ENCODE data around the gene ARHGEF1.

The ARHGEF1 gene

GRCh38 chr19:41940731-41941409, 57.9 kb downstream of the ARHGEF1 start:
- in situ Hi-C loops (cut with MboI; ENCODE audit: low sequenced_read_pairs) = loop anchor here (10.0 kb wide), 1 partner anchor 56 kb away; the partner anchor contains the start of gene ARHGEF1

GRCh38 chr19:41941410-41942202, 58.6 kb downstream of the ARHGEF1 start:
- in situ Hi-C loops (cut with MboI; ENCODE audit: low sequenced_read_pairs) = loop anchor here (10.0 kb wide), 1 partner anchor 57 kb away; the partner anchor contains the start of gene ARHGEF1

- in situ Hi-C loops (cut with MboI; ENCODE audit: low sequenced_read_pairs) = loop anchor here (10.0 kb wide), 1 partner anchor 60 kb away; the partner anchor contains the start of gene ARHGEF1
Measured at GRCh38 chr19:41944336-41944735, 61.4 kb downstream of the ARHGEF1 start.

- in situ Hi-C loops (cut with MboI; ENCODE audit: low sequenced_read_pairs) = loop anchor here (10.0 kb wide), 1 partner anchor 60 kb away; the partner anchor contains the start of gene ARHGEF1
Measured at GRCh38 chr19:41945135-41945766, 62.3 kb downstream of the ARHGEF1 start.

- in situ Hi-C loops (cut with MboI; ENCODE audit: low sequenced_read_pairs) = loop anchor here (10.0 kb wide), 1 partner anchor 62 kb away; the partner anchor contains the start of gene ARHGEF1
Measured at GRCh38 chr19:41947091-41947490, 64.1 kb downstream of the ARHGEF1 start.

- in situ Hi-C loops (cut with MboI; ENCODE audit: low sequenced_read_pairs) = loop anchor here (10.0 kb wide), 1 partner anchor 87 kb away; the partner anchor contains the start of gene RPS19
Measured at GRCh38 chr19:41951686-41952172, 68.7 kb downstream of the ARHGEF1 start.

- in situ Hi-C loops (cut with MboI; ENCODE audit: low sequenced_read_pairs) = loop anchor here (10.0 kb wide), 1 partner anchor 91 kb away; the partner anchor contains the start of gene RPS19
Measured at GRCh38 chr19:41955521-41955920, 72.5 kb downstream of the ARHGEF1 start.

- in situ Hi-C loops (cut with MboI; ENCODE audit: low sequenced_read_pairs) = loop anchor here (10.0 kb wide), 1 partner anchor 92 kb away; the partner anchor contains the start of gene RPS19
Measured at GRCh38 chr19:41956621-41957020, 73.6 kb downstream of the ARHGEF1 start.

All from HL-60/S4 treated with phorbol 12-myristate 13-acetate at 8.2 ng/mL for 4 days and 3 days (cell line).